Psoas muscle (tissue), 8 donors: ENCODE results near the gene CACNA1C. TPM values are rescaled to one million over a fixed set of nuclear protein-coding genes. Genes with fewer than 3 reads are reported as not detected.

Source experiments
- ATAC-seq, 4 donors: fragments of 200-7000 bp; cut with Tn5 transposase; one replicate each; pipeline ENCODE4 v1.9.1; 2020; ENCODE audit warnings: moderate library complexity in 3 of 4, mild to moderate bottlenecking in 2 of 4
- DNase-seq, 2 donors: peaks; one replicate each; pipeline ENCODE4 v3.0.0-alpha.2; 2020
- H3K27ac ChIP-seq: fragments of 200-600 bp; one replicate; pipeline ENCODE4 v1.8.0; 2022
- H3K27me3 ChIP-seq, 3 donors: fragments of 200-600 bp in 1 of 3; one replicate each; pipeline versions ENCODE4 v1.6.1 to v1.8.0; 2013 to 2022; ENCODE audit warnings: low read length in 2 of 3, mild to moderate bottlenecking in 2 of 3, moderate library complexity in 1 of 3; ENCODE audit not compliant: insufficient read depth in 3 of 3
- H3K36me3 ChIP-seq, 2 donors: fragments of 200-600 bp in 1 of 2; one replicate each; pipeline versions ENCODE4 v1.6.1 to v1.8.0; 2013 to 2022; ENCODE audit warnings: low read depth in 1 of 2, mild to moderate bottlenecking in 1 of 2, moderate library complexity in 1 of 2; ENCODE audit not compliant: insufficient read depth in 1 of 2
- H3K4me1 ChIP-seq: fragments of 200-600 bp; one replicate; pipeline ENCODE4 v1.8.0; 2022
- H3K4me3 ChIP-seq: fragments of 200-600 bp; one replicate; pipeline ENCODE4 v1.8.0; 2022; ENCODE audit warnings: mild to moderate bottlenecking
- H3K9me3 ChIP-seq: fragments of 200-600 bp; one replicate; pipeline ENCODE4 v1.8.0; 2022
- CTCF ChIP-seq: fragments of 200-600 bp; IDR thresholded peaks from one replicate; pipeline ENCODE4 v1.8.0; 2022; ENCODE audit warnings: antibody characterized with exemption
- WGBS, 3 donors: extraction: QIAGEN DNeasy Blood & Tissue Kit; methylation state at CpG; one replicate each; pipeline versions ENCODE4 v1.1.6 to v1.1.7; 2013; 5-methylcytosine and 5-hydroxymethylcytosine counted together
- intact Hi-C, 2 donors: fragments of 100-400 bp; cut with DNase I; formaldehyde crosslinking; loops; one replicate each; pipeline versions ENCODE4 v1.11.0 to v1.14.2; 2022
- polyA plus RNA-seq, 3 donors: library from polyadenylated mRNA; stranded (reverse); fragments of 200-250 nt; gene quantifications; one replicate each; pipeline ENCODE4 v1.2.3, GENCODE V29; 2013
- total RNA-seq, 4 donors: library from RNA; stranded (reverse); fragmentation: NEBNext Ultra II Directional in 2 of 4; extraction: Animal tissue kit (Norgen Biotek cat#: 25700) in 2 of 4; gene quantifications; one replicate each; pipeline versions ENCODE4 v1.2.1 to v1.2.4, GENCODE V29; 2021 to 2023
- donor health status: healthy with polysubstance abuse.
- donor health status: DM: no; HTN: no; CAD: no; lungs with moderate emphysema.
- donor health status: Bipolar disorder and iron deficiency.
- donor health status: healthy.
- donor health status: DM: yes; HTN: yes; CAD: no.
- donor health status: DM: no; HTN: no; CAD: no.
- donor health status: DM: no; HTN: no; CAD: no.
- donor health status: DM: yes; HTN: yes; CAD: no.

CACNA1C gene
- total and polyA plus RNA-seq, 7 donors: 0.26 to 2.9 (median 0.95) TPM

- Histone ChIP-seq H3K4me3 (no peak overlapping the region), H3K9me3 (no peaks in the 10 kb centered on the region), H3K4me1 (no peaks in the 10 kb centered on the region), H3K27ac (no peak overlapping the region), H3K36me3 (no peaks in the 10 kb centered on the region), H3K27me3 (peaks cover 0 to 3% (median 2%) of the 10 kb centered on the region in 3 donors)
- 71 to 80% (median 78%) methylated on average over 6 of the region's 6 CpGs for WGBS, 3 donors
- DNase-seq: no peak
- intact Hi-C loops: loop anchor here in 1 of 2 donors (10.0 kb wide), 1 partner anchor 294 kb away; no protein-coding TSS in a partner anchor
- no peak for ATAC-seq
- no peak for TF ChIP-seq CTCF
Measured at GRCh38 chr12:2290516-2291065, 237.8 kb downstream of the CACNA1C start.

- WGBS, 3 donors: 70 to 77% (median 76%) methylated on average over 15 of the region's 15 CpGs
- no peak overlapping the region for H3K27ac ChIP-seq
- DNase-seq (no peak), ATAC-seq (peak in 1 of 4 donors; percentile 47)
- peak; percentile 69 for TF ChIP-seq CTCF
- H3K4me1 ChIP-seq: no peaks in the 10 kb centered on the region
- H3K27me3 ChIP-seq: peaks cover 0 to 6% (median 2%) of the 10 kb centered on the region in 3 donors
- intact Hi-C loops: loop anchor here in 1 of 2 donors (10.0 kb wide), 1 partner anchor 293 kb away; no protein-coding TSS in a partner anchor
- no peak overlapping the region for H3K4me3 ChIP-seq
- no peaks in the 10 kb centered on the region for H3K9me3 ChIP-seq
- no peaks in the 10 kb centered on the region for H3K36me3 ChIP-seq
Measured at GRCh38 chr12:2291182-2291832, 238.5 kb downstream of the CACNA1C start.

- Histone ChIP-seq H3K4me1 (no peaks in the 10 kb centered on the region), H3K4me3 (no peak overlapping the region), H3K9me3 (no peaks in the 10 kb centered on the region), H3K27me3 (peaks cover 0 to 6% (median 0%) of the 10 kb centered on the region in 3 donors), H3K36me3 (no peaks in the 10 kb centered on the region), H3K27ac (no peak overlapping the region)
- no peak for ATAC-seq
- no peak for TF ChIP-seq CTCF
- no peak for DNase-seq
- intact Hi-C loops: loop anchor here in 1 of 2 donors (10.0 kb wide), 1 partner anchor 293 kb away; no protein-coding TSS in a partner anchor
- 76 to 85% (median 79%) methylated on average over 3 of the region's 3 CpGs for WGBS, 3 donors
Measured at GRCh38 chr12:2291947-2292346, 239.2 kb downstream of the CACNA1C start.

DNA sequence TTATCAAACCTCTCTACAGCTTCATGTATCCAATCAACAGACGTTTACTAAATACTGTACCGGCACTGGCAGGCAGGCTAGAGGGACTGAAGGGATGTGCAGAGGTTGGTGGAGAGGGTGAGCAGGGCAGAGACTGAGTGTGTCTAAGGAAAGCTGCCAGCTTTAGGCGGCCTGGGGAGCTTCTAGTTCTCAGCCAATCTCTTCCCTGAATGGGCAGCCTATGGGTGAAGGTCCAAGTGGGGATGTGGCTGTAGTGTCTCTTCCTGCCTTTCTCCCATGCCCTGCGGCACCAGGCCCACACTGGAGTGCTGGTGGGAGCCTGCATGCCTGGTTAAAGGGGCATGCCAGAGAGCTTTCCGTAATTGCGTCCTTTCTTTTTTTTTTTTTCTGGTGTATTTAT, 239.8 kb downstream of the CACNA1C start:
- no peaks in the 10 kb centered on the region for H3K36me3 ChIP-seq
- intact Hi-C loops: loop anchor here in 1 of 2 donors (10.0 kb wide), 1 partner anchor 292 kb away; no protein-coding TSS in a partner anchor
- H3K4me3 ChIP-seq: no peak overlapping the region
- 81 to 85% (median 85%) methylated on average over 6 of the region's 6 CpGs for WGBS, 3 donors
- H3K27ac ChIP-seq: no peak overlapping the region
- DNase-seq (no peak), ATAC-seq (no peak)
- no peaks in the 10 kb centered on the region for H3K4me1 ChIP-seq
- no peaks in the 10 kb centered on the region for H3K9me3 ChIP-seq
- peaks cover 0 to 6% (median 0%) of the 10 kb centered on the region in 3 donors for H3K27me3 ChIP-seq
- no peak for TF ChIP-seq CTCF
